ENCODE results near the gene LSM5. TPM values are rescaled to one million over a fixed set of nuclear protein-coding genes. Genes with fewer than 3 reads are reported as not detected.

The LSM5 gene
- polyA plus RNA-seq, 2 of the 4 experiments (the other 2 are of a cell fraction): 128 to 158 TPM

GRCh38 chr7:32522746-32523530 is 32.8 kb upstream of the LSM5 start:
- no peak for TF ChIP-seq GATA3 (IDR thresholded peaks at IDR 0.05; ENCODE audit: borderline replicate concordance)
- TF ChIP-seq CEBPB (IDR thresholded peaks at IDR 0.05): no peak
- no peak for TF ChIP-seq TFCP2L1 (CRISPR knock-in tag; IDR thresholded peaks at IDR 0.05)
- no peak for TF ChIP-seq MAX (IDR thresholded peaks at IDR 0.05)
- TF ChIP-seq HOXB13 (CRISPR knock-in tag; IDR thresholded peaks at IDR 0.05; ENCODE audit: low read depth): no peak
- TF ChIP-seq RNF2 (IDR thresholded peaks at IDR 0.05; ENCODE audit: borderline replicate concordance, low read depth): no peak
- TF ChIP-seq, protein P1, sequence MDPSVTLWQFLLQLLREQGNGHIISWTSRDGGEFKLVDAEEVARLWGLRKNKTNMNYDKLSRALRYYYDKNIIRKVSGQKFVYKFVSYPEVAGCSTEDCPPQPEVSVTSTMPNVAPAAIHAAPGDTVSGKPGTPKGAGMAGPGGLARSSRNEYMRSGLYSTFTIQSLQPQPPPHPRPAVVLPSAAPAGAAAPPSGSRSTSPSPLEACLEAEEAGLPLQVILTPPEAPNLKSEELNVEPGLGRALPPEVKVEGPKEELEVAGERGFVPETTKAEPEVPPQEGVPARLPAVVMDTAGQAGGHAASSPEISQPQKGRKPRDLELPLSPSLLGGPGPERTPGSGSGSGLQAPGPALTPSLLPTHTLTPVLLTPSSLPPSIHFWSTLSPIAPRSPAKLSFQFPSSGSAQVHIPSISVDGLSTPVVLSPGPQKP (IDR thresholded peaks at IDR 0.05; ENCODE audit: low read depth, low read length): no peak
- no peak for TF ChIP-seq HOXB5 (CRISPR knock-in tag; IDR thresholded peaks at IDR 0.05)
- TF ChIP-seq HMGXB4 (CRISPR knock-in tag; IDR thresholded peaks at IDR 0.05; ENCODE audit: borderline replicate concordance): no peak
- no peak for TF ChIP-seq EHMT2 (IDR thresholded peaks at IDR 0.05; ENCODE audit: low read depth)
- ChIA-PET POLR2A (no interaction called here), CTCF (no interaction called here)
- no peak for ATAC-seq
- no peak overlapping the region for H3K4me2 ChIP-seq
- H3K4me1 ChIP-seq: no peaks in the 10 kb centered on the region
- FAIRE-seq: no peak
- H3K4me3 ChIP-seq: no peak overlapping the region
- peaks cover 35% of the 10 kb centered on the region for H3K9me3 ChIP-seq
- no peak overlapping the region for H3K27ac ChIP-seq
- WGBS (ENCODE audit: missing lambda C conversion rate): 94% methylated on average over 6 of the region's 6 CpGs
- no peak for DNase-seq (ENCODE audit: low read depth in 1 of 2, low spot score in 1 of 2)

GRCh38 chr7:32519763-32520162 is 29.6 kb upstream of the LSM5 start:
- no peak overlapping the region for H3K4me2 ChIP-seq
- peaks cover 8% of the 10 kb centered on the region; the same call in 1 of the 3 replicates for H3K4me1 ChIP-seq
- DNase-seq (ENCODE audit: low read depth in 1 of 2, low spot score in 1 of 2): no peak
- TF ChIP-seq HOXB5 (CRISPR knock-in tag; IDR thresholded peaks at IDR 0.05): no peak
- TF ChIP-seq SMC3 (IDR thresholded peaks at IDR 0.05): no peak
- no peak for TF ChIP-seq TFCP2L1 (CRISPR knock-in tag; IDR thresholded peaks at IDR 0.05)
- TF ChIP-seq EHF (CRISPR knock-in tag; IDR thresholded peaks at IDR 0.05): no peak
- TF ChIP-seq, protein P1 (IDR thresholded peaks at IDR 0.05; ENCODE audit: low read depth, low read length): no peak
- TF ChIP-seq ZFP36 (IDR thresholded peaks at IDR 0.05; ENCODE audit: borderline replicate concordance, partially characterized antibody): no peak
- no peak for TF ChIP-seq POLR2A (IDR thresholded peaks at IDR 0.05; ENCODE audit: low read length)
- no peak for TF ChIP-seq REST (IDR thresholded peaks at IDR 0.05)
- no peak for TF ChIP-seq USF2 (IDR thresholded peaks at IDR 0.05)
- TF ChIP-seq NR3C1 (IDR thresholded peaks at IDR 0.05): no peak
- TF ChIP-seq CEBPB (IDR thresholded peaks at IDR 0.05): no peak
- no peak for TF ChIP-seq PHF8 (IDR thresholded peaks at IDR 0.05; ENCODE audit: borderline replicate concordance, low read depth)
- TF ChIP-seq EP300 (IDR thresholded peaks at IDR 0.05): no peak
- no peak for TF ChIP-seq RFX5 (IDR thresholded peaks at IDR 0.05)
- TF ChIP-seq RCOR1 (IDR thresholded peaks at IDR 0.05; ENCODE audit: low read depth, low read length): no peak
- TF ChIP-seq NPAS2 (CRISPR knock-in tag; IDR thresholded peaks at IDR 0.05; ENCODE audit: borderline replicate concordance): no peak
- ATAC-seq: no peak
- H3K27ac ChIP-seq: no peak overlapping the region
- H3K4me3 ChIP-seq: no peak overlapping the region
- peaks cover 43% of the 10 kb centered on the region for H3K9me3 ChIP-seq
- WGBS (ENCODE audit: missing lambda C conversion rate): 62% methylated on average over 2 of the region's 2 CpGs
- ChIA-PET CTCF (no interaction called here), POLR2A (no interaction called here)
- FAIRE-seq: no peak

Data from A549 (cell line).